ENCODE results near the gene NCKAP5.

The NCKAP5 gene

GRCh38 chr2:133557614-133558013, 10.6 kb downstream of the NCKAP5 start:
- TF ChIP-seq CTCF (IDR thresholded peaks at IDR 0.05; ENCODE audit: extremely low read depth, insufficient read depth, missing control alignments), result no peak
- no peak for DNase-seq (ENCODE audit: low spot score)
- in situ Hi-C loops (cut with MboI; ENCODE audit: low pct_unique_long_range_greater_than_20kb, low sequenced_read_pairs, unreplicated experiment), result no loop called here

- DNase-seq (ENCODE audit: low spot score), result no peak
- TF ChIP-seq CTCF (IDR thresholded peaks at IDR 0.05; ENCODE audit: extremely low read depth, insufficient read depth, missing control alignments), result no peak
- in situ Hi-C loops (cut with MboI; ENCODE audit: low pct_unique_long_range_greater_than_20kb, low sequenced_read_pairs, unreplicated experiment), result no loop called here
Measured at GRCh38 chr2:133553838-133554408, 14.3 kb downstream of the NCKAP5 start.

GRCh38 chr2:133553251-133553650, 15.0 kb downstream of the NCKAP5 start:
- no peak for TF ChIP-seq CTCF (IDR thresholded peaks at IDR 0.05; ENCODE audit: extremely low read depth, insufficient read depth, missing control alignments)
- DNase-seq (ENCODE audit: low spot score), result no peak
- in situ Hi-C loops (cut with MboI; ENCODE audit: low pct_unique_long_range_greater_than_20kb, low sequenced_read_pairs, unreplicated experiment), result no loop called here

GRCh38 chr2:133552821-133553220, 15.4 kb downstream of the NCKAP5 start:
- no peak for TF ChIP-seq CTCF (IDR thresholded peaks at IDR 0.05; ENCODE audit: extremely low read depth, insufficient read depth, missing control alignments)
- no peak for DNase-seq (ENCODE audit: low spot score)
- in situ Hi-C loops (cut with MboI; ENCODE audit: low pct_unique_long_range_greater_than_20kb, low sequenced_read_pairs, unreplicated experiment), result no loop called here

GRCh38 chr2:133541797-133542196, 26.5 kb downstream of the NCKAP5 start:
- TF ChIP-seq CTCF (IDR thresholded peaks at IDR 0.05; ENCODE audit: extremely low read depth, insufficient read depth, missing control alignments), result no peak
- DNase-seq (ENCODE audit: low spot score), result no peak
- in situ Hi-C loops (cut with MboI; ENCODE audit: low pct_unique_long_range_greater_than_20kb, low sequenced_read_pairs, unreplicated experiment), result no loop called here

- DNase-seq (ENCODE audit: low spot score), result no peak
- TF ChIP-seq CTCF (IDR thresholded peaks at IDR 0.05; ENCODE audit: extremely low read depth, insufficient read depth, missing control alignments), result no peak
- in situ Hi-C loops (cut with MboI; ENCODE audit: low pct_unique_long_range_greater_than_20kb, low sequenced_read_pairs, unreplicated experiment), result no loop called here
Measured at GRCh38 chr2:133541376-133541775, 26.9 kb downstream of the NCKAP5 start.

- DNase-seq (ENCODE audit: low spot score), result no peak
- in situ Hi-C loops (cut with MboI; ENCODE audit: low pct_unique_long_range_greater_than_20kb, low sequenced_read_pairs, unreplicated experiment), result no loop called here
- no peak for TF ChIP-seq CTCF (IDR thresholded peaks at IDR 0.05; ENCODE audit: extremely low read depth, insufficient read depth, missing control alignments)
Measured at GRCh38 chr2:133532919-133533318, 35.3 kb downstream of the NCKAP5 start.
